ENCODE results near the gene PRRG2. TPM values are rescaled to one million over a fixed set of nuclear protein-coding genes. Genes with fewer than 3 reads are reported as not detected.

PRRG2 gene
- total RNA-seq, 4 donors from 2014 or later = 1.4 to 4.6 (median 3.8) TPM; not detected in 1

GRCh38 chr19:49597703-49597974 is 16.5 kb downstream of the PRRG2 start:
- Histone ChIP-seq H3K36me3 (peaks cover 0 to 51% of the 10 kb centered on the region in 2 donors), H3K4me1 (peaks cover 6 to 12% of the 10 kb centered on the region in 2 donors)
- ATAC-seq = no peak

GRCh38 chr19:49599378-49600295 is 18.5 kb downstream of the PRRG2 start:
- no peaks in the 10 kb centered on the region for H3K4me1 ChIP-seq
- no peaks in the 10 kb centered on the region for H3K9me3 ChIP-seq
- no peaks in the 10 kb centered on the region for H3K27me3 ChIP-seq
- intact Hi-C loops (cut with DNase I; ENCODE audit: low total_unique reads) = loop anchor here (10.0 kb wide), 1 partner anchor 1135 kb away; the partner anchor contains the start of gene CYTH2
- H3K27ac ChIP-seq = no peak overlapping the region
- in situ Hi-C loops (cut with MboI; ENCODE audit: low sequenced_read_pairs in 4 of 4) = no loop called here
- DNase-seq = no peak
- no peak for ATAC-seq
- no peak overlapping the region for H3K4me3 ChIP-seq
- TF ChIP-seq CTCF (IDR thresholded peaks at IDR 0.05 in 4 of 5, conservative IDR thresholded peaks at IDR 0.05 in 1 of 5) = no peak
- H3K36me3 ChIP-seq = peaks cover 0 to 45% of the 10 kb centered on the region in 2 donors

More at GRCh38 chr19:49597703-49597974, 16.5 kb downstream of the PRRG2 start:
- DNase-seq = no peak
- Histone ChIP-seq H3K4me3 (no peak overlapping the region), H3K27ac (no peak overlapping the region), H3K9me3 (no peaks in the 10 kb centered on the region), H3K27me3 (no peaks in the 10 kb centered on the region)
- TF ChIP-seq CTCF (IDR thresholded peaks at IDR 0.05 in 4 of 5, conservative IDR thresholded peaks at IDR 0.05 in 1 of 5) = no peak
- no peak for TF ChIP-seq POLR2A (IDR thresholded peaks at IDR 0.05)
- in situ Hi-C loops (cut with MboI; ENCODE audit: low sequenced_read_pairs in 4 of 4) = no loop called here
- intact Hi-C loops (cut with DNase I; ENCODE audit: low total_unique reads) = loop anchor here (10.0 kb wide), 1 partner anchor 1133 kb away; the partner anchor contains the start of gene CYTH2

- intact Hi-C loops (cut with DNase I; ENCODE audit: low total_unique reads) (no loop called here), in situ Hi-C loops (cut with MboI; ENCODE audit: low sequenced_read_pairs in 4 of 4) (no loop called here)
- no peak for TF ChIP-seq POLR2A (IDR thresholded peaks at IDR 0.05)
- no peak for TF ChIP-seq CTCF (IDR thresholded peaks at IDR 0.05 in 4 of 5, conservative IDR thresholded peaks at IDR 0.05 in 1 of 5)
- Histone ChIP-seq H3K9me3 (no peaks in the 10 kb centered on the region), H3K4me1 (peaks cover 7 to 9% of the 10 kb centered on the region in 2 donors), H3K4me3 (no peak overlapping the region), H3K36me3 (peaks cover 0 to 27% of the 10 kb centered on the region in 2 donors), H3K27ac (no peak overlapping the region), H3K27me3 (no peaks in the 10 kb centered on the region)
- no peak for DNase-seq
- no peak for ATAC-seq
Measured at GRCh38 chr19:49601482-49602038, 20.4 kb downstream of the PRRG2 start.

- Histone ChIP-seq H3K27ac (no peak overlapping the region), H3K4me1 (peaks cover 7 to 9% of the 10 kb centered on the region in 2 donors), H3K9me3 (no peaks in the 10 kb centered on the region), H3K36me3 (peaks cover 0 to 31% of the 10 kb centered on the region in 2 donors), H3K4me3 (no peak overlapping the region), H3K27me3 (no peaks in the 10 kb centered on the region)
- TF ChIP-seq POLR2A (IDR thresholded peaks at IDR 0.05) (no peak), CTCF (IDR thresholded peaks at IDR 0.05 in 4 of 5, conservative IDR thresholded peaks at IDR 0.05 in 1 of 5) (no peak)
- in situ Hi-C loops (cut with MboI; ENCODE audit: low sequenced_read_pairs in 4 of 4) (no loop called here), intact Hi-C loops (cut with DNase I; ENCODE audit: low total_unique reads) (no loop called here)
- no peak for DNase-seq
- no peak for ATAC-seq
Measured at GRCh38 chr19:49602806-49603205, 21.7 kb downstream of the PRRG2 start.

Data from gastrocnemius medialis (tissue), 4 donors.